H9 (cell line): Measurements from ENCODE around the gene PLSCR4. TPM values are rescaled to one million over a fixed set of nuclear protein-coding genes. Genes with fewer than 3 reads are reported as not detected.

ENCODE experiments used
- DNase-seq: peaks from one replicate; pipeline ENCODE4 v3.0.0-alpha.2; 2017
- H2AFZ ChIP-seq: one replicate; pipeline ENCODE4 v1.6.1; 2013; ENCODE audit warnings: mild to moderate bottlenecking, low read length, control low read depth, moderate library complexity
- H2AK5ac ChIP-seq: 2 replicates; pipeline ENCODE4 v1.6.1; 2013; ENCODE audit warnings: low read length, control low read depth, mixed read lengths; ENCODE audit not compliant: insufficient read length
- H2BK120ac ChIP-seq: one replicate; pipeline ENCODE4 v1.6.1; 2013; ENCODE audit warnings: low read depth, mild to moderate bottlenecking, low read length, control low read depth, inconsistent platforms; ENCODE audit not compliant: poor library complexity, severe bottlenecking
- H2BK12ac ChIP-seq: 2 replicates; pipeline ENCODE4 v1.6.1; 2013; ENCODE audit warnings: low read length, control low read depth, mixed read lengths, low read depth; ENCODE audit not compliant: insufficient read length
- H2BK15ac ChIP-seq: 2 replicates; pipeline ENCODE4 v1.6.1; 2013; ENCODE audit warnings: low read depth, low read length, control low read depth
- H2BK20ac ChIP-seq: one replicate; pipeline ENCODE4 v1.6.1; 2013; ENCODE audit warnings: low read depth, mild to moderate bottlenecking, low read length, control low read depth, inconsistent platforms; ENCODE audit not compliant: poor library complexity, severe bottlenecking
- H2BK5ac ChIP-seq: 2 replicates; pipeline ENCODE4 v1.6.1; 2013; ENCODE audit warnings: low read length, control low read depth, mixed read lengths; ENCODE audit not compliant: insufficient read length
- H3K14ac ChIP-seq: 2 replicates; pipeline ENCODE4 v1.6.1; 2013; ENCODE audit warnings: low read length, control low read depth; ENCODE audit not compliant: insufficient read depth
- H3K18ac ChIP-seq: 2 replicates; pipeline ENCODE4 v1.6.1; 2013; ENCODE audit warnings: low read depth, mild to moderate bottlenecking, mixed read lengths, low read length, control low read depth; ENCODE audit not compliant: insufficient read length
- H3K23ac ChIP-seq: 2 replicates; pipeline ENCODE4 v1.6.1; 2013; ENCODE audit warnings: low read length, control low read depth, mixed read lengths, low read depth; ENCODE audit not compliant: insufficient read length
- H3K23me2 ChIP-seq: 2 replicates; pipeline ENCODE4 v1.6.1; 2013; ENCODE audit warnings: low read depth, mild to moderate bottlenecking, mixed read lengths, low read length, control low read depth; ENCODE audit not compliant: insufficient read length, poor library complexity, severe bottlenecking
- H3K27ac ChIP-seq: 2 replicates; pipeline ENCODE4 v1.5.1; 2013; ENCODE audit warnings: low read length, control low read depth, mixed read lengths, low read depth; ENCODE audit not compliant: insufficient read length
- H3K27me3 ChIP-seq: 2 replicates; pipeline ENCODE4 v1.6.1; 2013; ENCODE audit warnings: low read length, control low read depth, inconsistent platforms; ENCODE audit not compliant: insufficient read depth
- H3K4ac ChIP-seq: 2 replicates; pipeline ENCODE4 v1.6.1; 2013; ENCODE audit warnings: low read depth, mild to moderate bottlenecking, control low read depth, inconsistent platforms, low read length, moderate library complexity
- H3K4me1 ChIP-seq: 2 replicates; pipeline ENCODE4 v1.6.1; 2013; ENCODE audit warnings: low read length, control low read depth, inconsistent platforms; ENCODE audit not compliant: insufficient read depth
- H3K4me2 ChIP-seq: 2 replicates; pipeline ENCODE4 v1.6.1; 2013; ENCODE audit warnings: low read length, control low read depth, mixed read lengths; ENCODE audit not compliant: insufficient read length, insufficient read depth
- H3K56ac ChIP-seq: 2 replicates; pipeline ENCODE4 v1.6.1; 2013; ENCODE audit warnings: low read depth, mild to moderate bottlenecking, mixed read lengths, low read length, control low read depth; ENCODE audit not compliant: insufficient read length
- H3K79me1 ChIP-seq: 2 replicates; pipeline ENCODE4 v1.6.1; 2013; ENCODE audit warnings: low read depth, mild to moderate bottlenecking, moderate library complexity, low read length, control low read depth, inconsistent platforms; ENCODE audit not compliant: insufficient read depth, poor library complexity, severe bottlenecking
- H3K79me2 ChIP-seq: 2 replicates; pipeline ENCODE4 v1.6.1; 2013; ENCODE audit warnings: low read length, control low read depth, inconsistent platforms; ENCODE audit not compliant: insufficient read depth
- H3K9ac ChIP-seq: 2 replicates; pipeline ENCODE4 v1.6.1; 2013; ENCODE audit warnings: low read length, control low read depth, mixed read lengths; ENCODE audit not compliant: insufficient read length; ENCODE audit errors: extremely low read depth
- H3K9me3 ChIP-seq: one replicate; pipeline ENCODE4 v1.6.1; 2013; ENCODE audit warnings: low read depth, low read length, inconsistent platforms; ENCODE audit not compliant: control insufficient read depth
- H3T11ph ChIP-seq: one replicate; pipeline ENCODE4 v1.6.1; 2013; ENCODE audit warnings: mild to moderate bottlenecking, low read length, control low read depth, inconsistent platforms
- H4K20me1 ChIP-seq: one replicate; pipeline ENCODE4 v1.6.1; 2013; ENCODE audit not compliant: control insufficient read depth, insufficient read length, insufficient read depth
- H4K5ac ChIP-seq: 2 replicates; pipeline ENCODE4 v1.6.1; 2013; ENCODE audit warnings: low read depth, mild to moderate bottlenecking, mixed read lengths, low read length, control low read depth; ENCODE audit not compliant: insufficient read length
- H4K8ac ChIP-seq: replicated peaks from 2 replicates; pipeline ENCODE4 v1.6.1; 2013; ENCODE audit warnings: low read length, control low read depth, mixed read lengths, low read depth; ENCODE audit not compliant: insufficient read length
- H4K91ac ChIP-seq: 2 replicates; pipeline ENCODE4 v1.6.1; 2013; ENCODE audit warnings: low read depth, mild to moderate bottlenecking, moderate library complexity, mixed read lengths, low read length, control low read depth; ENCODE audit not compliant: insufficient read length
- H3K27ac Mint-ChIP-seq, 3 experiments: 2 replicates in 2 of 3; 3 replicates in 1 of 3; pipeline ENCODE4 v1.8.0; 2020 to 2021; ENCODE audit warnings: mixed read lengths in 3 of 3, mild to moderate bottlenecking in 1 of 3, moderate library complexity in 1 of 3
- H3K27me3 Mint-ChIP-seq: 2 replicates; pipeline ENCODE4 v1.8.0; 2021; ENCODE audit warnings: low read depth, mild to moderate bottlenecking, moderate library complexity, mixed read lengths
- H3K36me3 Mint-ChIP-seq, 3 experiments: 2 replicates in 2 of 3; 3 replicates in 1 of 3; pipeline ENCODE4 v1.8.0; 2020 to 2021; ENCODE audit warnings: low read depth in 3 of 3, mixed read lengths in 3 of 3; ENCODE audit not compliant: insufficient read depth in 1 of 3
- H3K4me1 Mint-ChIP-seq, 2 experiments: 2 replicates each; pipeline ENCODE4 v1.8.0; 2020; ENCODE audit warnings: mixed read lengths in 2 of 2
- H3K4me3 Mint-ChIP-seq, 2 experiments: 2 replicates in 1 of 2; 3 replicates in 1 of 2; pipeline ENCODE4 v1.8.0; 2020 to 2021; ENCODE audit warnings: mild to moderate bottlenecking in 2 of 2, mixed read lengths in 2 of 2, moderate library complexity in 1 of 2
- H3K9me3 Mint-ChIP-seq, 2 experiments: 2 replicates in 1 of 2; 3 replicates in 1 of 2; pipeline ENCODE4 v1.8.0; 2020; ENCODE audit warnings: mild to moderate bottlenecking in 2 of 2, mixed read lengths in 2 of 2, moderate library complexity in 1 of 2
- CTCF ChIP-seq: fragments of 200-600 bp; sonication (generic); conservative IDR thresholded peaks from 3 replicates; pipeline ENCODE4 v1.8.0; 2021; ENCODE audit warnings: antibody characterized with exemption, mild to moderate bottlenecking
- whole genome bisulfite sequencing: extraction: QIAGEN DNeasy Blood & Tissue Kit; methylation state at CpG from one replicate; pipeline ENCODE4 v1.1.7; 2013; ENCODE audit warnings: missing lambda C conversion rate, low lambda C conversion rate, mixed read lengths; ENCODE audit not compliant: insufficient read length; ENCODE audit errors: extremely low coverage; 5-methylcytosine and 5-hydroxymethylcytosine counted together
- total RNA-seq: library from RNA; stranded (reverse); gene quantifications from 2 replicates; pipeline ENCODE4 v1.2.1, GENCODE V29; 2021

The PLSCR4 gene
- total RNA-seq, 1 experiment from 2014 or later, result 1.2 TPM

- Mint-ChIP-seq H3K4me3 (no peak overlapping the region), H3K36me3 (no peaks in the 10 kb centered on the region)
- no peak overlapping the region for H3K4me2 ChIP-seq
Measured at GRCh38 chr3:146148468-146148931, 102.4 kb downstream of the PLSCR4 start.

More at GRCh38 chr3:146148468-146148931, 102.4 kb downstream of the PLSCR4 start:
- WGBS, result no CpG with 5 or more reads among the region's 1 CpG
- peak; percentile 41; the same call in 2 of the 3 replicates for TF ChIP-seq CTCF
- peaks cover 10 to 12% of the 10 kb centered on the region in 2 experiments for H3K4me1 Mint-ChIP-seq
- no peak overlapping the region for H4K91ac ChIP-seq
- no peaks in the 10 kb centered on the region for H4K20me1 ChIP-seq
- no peak overlapping the region for H2BK5ac ChIP-seq
- no peak overlapping the region for H3K23ac ChIP-seq
- no peak for DNase-seq
- no peak overlapping the region for H3K4ac ChIP-seq
- H3K79me1 ChIP-seq, result no peaks in the 10 kb centered on the region
- H3K9me3 Mint-ChIP-seq, result no peaks in the 10 kb centered on the region
- no peaks in the 10 kb centered on the region for H3K23me2 ChIP-seq
- H3K4me1 ChIP-seq, result peaks cover 2% of the 10 kb centered on the region
- H2BK20ac ChIP-seq, result no peak overlapping the region
- H2AFZ ChIP-seq, result no peak overlapping the region
- H2AK5ac ChIP-seq, result no peak overlapping the region
- H4K8ac ChIP-seq, result no peak overlapping the region
- no peak overlapping the region for H3K14ac ChIP-seq
- no peak overlapping the region for H3K56ac ChIP-seq
- H2BK12ac ChIP-seq, result no peak overlapping the region
- no peak overlapping the region for H2BK120ac ChIP-seq
- H3K9me3 ChIP-seq, result no peaks in the 10 kb centered on the region
- no peaks in the 10 kb centered on the region for H3K27me3 ChIP-seq
- H3K27ac ChIP-seq, result no peak overlapping the region
- H3K18ac ChIP-seq, result no peak overlapping the region
- no peaks in the 10 kb centered on the region for H3K27me3 Mint-ChIP-seq
- no peak overlapping the region for H3T11ph ChIP-seq
- H4K5ac ChIP-seq, result no peak overlapping the region
- H3K79me2 ChIP-seq, result peaks cover 7% of the 10 kb centered on the region; the same call in 1 of the 2 replicates
- H3K27ac Mint-ChIP-seq, result no peak overlapping the region
- H2BK15ac ChIP-seq, result no peak overlapping the region
- H3K9ac ChIP-seq, result no peak overlapping the region
